Kidney epithelial cell (primary cell): ENCODE measurements around the gene SPTBN4. TPM values are rescaled to one million over a fixed set of nuclear protein-coding genes. Genes with fewer than 3 reads are reported as not detected.

ENCODE experiments used
- DNase-seq: peaks from one replicate; pipeline ENCODE4 v3.0.0-alpha.2; 2010; ENCODE audit warnings: low read depth
- H3K27me3 ChIP-seq: 2 replicates; pipeline ENCODE4 v1.6.0; 2011; ENCODE audit warnings: low read length; ENCODE audit not compliant: control insufficient read depth, insufficient read depth
- H3K36me3 ChIP-seq: 2 replicates; pipeline ENCODE4 v1.5.1; 2011; ENCODE audit warnings: low read length; ENCODE audit not compliant: control insufficient read depth, insufficient read depth
- H3K4me3 ChIP-seq: 2 replicates; pipeline ENCODE4 v1.5.1; 2011; ENCODE audit warnings: low read depth, mild to moderate bottlenecking, control low read depth, low read length
- CTCF ChIP-seq: IDR thresholded peaks from 2 replicates; pipeline ENCODE4 v1.5.1; 2011; ENCODE audit warnings: mild to moderate bottlenecking, moderate library complexity, low read length, control low read depth, inconsistent platforms; ENCODE audit not compliant: insufficient read depth, poor library complexity, severe bottlenecking
- total RNA-seq: library from RNA; depleted of rRNA; stranded (reverse); fragments of >200 nt; gene quantifications from 2 replicates; pipeline ENCODE4 v1.2.3, GENCODE V29; 2015

The SPTBN4 gene
- total RNA-seq, 1 donor from 2014 or later = 2.4 TPM

GRCh38 chr19:40571831-40572495 is 105.2 kb downstream of the SPTBN4 start:
- TF ChIP-seq CTCF = no peak
- Histone ChIP-seq H3K4me3 (no peak overlapping the region), H3K27me3 (peaks cover 15% of the 10 kb centered on the region), H3K36me3 (no peaks in the 10 kb centered on the region)
- no peak for DNase-seq

- Histone ChIP-seq H3K27me3 (no peaks in the 10 kb centered on the region), H3K36me3 (no peaks in the 10 kb centered on the region), H3K4me3 (no peak overlapping the region)
- DNase-seq = no peak
- TF ChIP-seq CTCF = no peak
Measured at GRCh38 chr19:40575326-40575725, 108.5 kb downstream of the SPTBN4 start.

- DNase-seq = no peak
- H3K36me3 ChIP-seq = no peaks in the 10 kb centered on the region
- H3K4me3 ChIP-seq = peak overlapping the region; percentile 65
- no peaks in the 10 kb centered on the region for H3K27me3 ChIP-seq
- TF ChIP-seq CTCF = no peak
Measured at GRCh38 chr19:40576151-40576584, 109.4 kb downstream of the SPTBN4 start.

- Histone ChIP-seq H3K27me3 (no peaks in the 10 kb centered on the region), H3K36me3 (no peaks in the 10 kb centered on the region), H3K4me3 (peak within 1 kb of the TSS; percentile 65)
- DNase-seq = peak; percentile 77
- TF ChIP-seq CTCF = no peak
Measured at GRCh38 chr19:40576585-40577451, 110.0 kb downstream of the SPTBN4 start, which contains the start of gene SHKBP1. Gene SHKBP1, plus strand, starts transcription at chr19:40576873. Its CDS starts 27 bp downstream, at chr19:40576900.

GRCh38 chr19:40578442-40578908 is 111.7 kb downstream of the SPTBN4 start:
- no peaks in the 10 kb centered on the region for H3K36me3 ChIP-seq
- DNase-seq = no peak

More at GRCh38 chr19:40578442-40578908, 111.7 kb downstream of the SPTBN4 start:
- Histone ChIP-seq H3K27me3 (no peaks in the 10 kb centered on the region), H3K4me3 (no peak overlapping the region)
- TF ChIP-seq CTCF = no peak
